GM12892 (cell line): ENCODE measurements around the gene RBM26.

Experiments
- DNase-seq: peaks from one replicate; pipeline ENCODE4 v3.0.0; 2011; ENCODE audit not compliant: insufficient read length
- FAIRE-seq: peaks from 2 replicates; lab custom pipeline; 2011; peaks lifted over from hg19 to GRCh38; lab: Jason Lieb, UNC
- POLR2A ChIP-seq: IDR thresholded peaks from 2 replicates; pipeline ENCODE4 v1.6.1; 2011; ENCODE audit warnings: low read depth, low read length, control low read depth
- POLR2AphosphoS5 ChIP-seq: IDR thresholded peaks from 2 replicates; pipeline ENCODE4 v1.6.1; 2011; ENCODE audit warnings: low read depth, low read length, control low read depth
- TAF1 ChIP-seq: IDR thresholded peaks from 2 replicates; pipeline ENCODE4 v1.6.1; 2011; ENCODE audit warnings: low read depth, mild to moderate bottlenecking, control low read depth, low read length, borderline replicate concordance

Gene RBM26

GRCh38 chr13:79442706-79443105, 36.7 kb upstream of the RBM26 start:
- TF ChIP-seq TAF1: no peak
- no peak for TF ChIP-seq POLR2A
- TF ChIP-seq POLR2AphosphoS5: no peak
- FAIRE-seq (no peak), DNase-seq (no peak)

- no peak for TF ChIP-seq POLR2A
- TF ChIP-seq POLR2AphosphoS5: no peak
- TF ChIP-seq TAF1: no peak
- FAIRE-seq (no peak), DNase-seq (no peak)
Observed at GRCh38 chr13:79442221-79442620, 36.2 kb upstream of the RBM26 start.

- no peak for DNase-seq
- FAIRE-seq: no peak
Observed at GRCh38 chr13:79440958-79441528, 35.0 kb upstream of the RBM26 start.

GRCh38 chr13:79439275-79439674, 33.2 kb upstream of the RBM26 start:
- no peak for FAIRE-seq
- no peak for DNase-seq
- TF ChIP-seq POLR2AphosphoS5 (no peak), POLR2A (no peak), TAF1 (no peak)

More at GRCh38 chr13:79440958-79441528, 35.0 kb upstream of the RBM26 start:
- TF ChIP-seq POLR2AphosphoS5: no peak
- no peak for TF ChIP-seq TAF1
- TF ChIP-seq POLR2A: no peak

GRCh38 chr13:79435561-79435990, 29.5 kb upstream of the RBM26 start:
- FAIRE-seq (no peak), DNase-seq (no peak)
- no peak for TF ChIP-seq POLR2AphosphoS5
- TF ChIP-seq TAF1: no peak
- no peak for TF ChIP-seq POLR2A

GRCh38 chr13:79434556-79434955, 28.5 kb upstream of the RBM26 start:
- FAIRE-seq (no peak), DNase-seq (no peak)
- TF ChIP-seq TAF1 (no peak), POLR2A (no peak), POLR2AphosphoS5 (no peak)

GRCh38 chr13:79432992-79433391, 26.9 kb upstream of the RBM26 start:
- no peak for TF ChIP-seq TAF1
- no peak for TF ChIP-seq POLR2A
- no peak for TF ChIP-seq POLR2AphosphoS5
- FAIRE-seq: no peak
- no peak for DNase-seq

GRCh38 chr13:79432086-79432485, 26.0 kb upstream of the RBM26 start:
- TF ChIP-seq POLR2AphosphoS5 (no peak), POLR2A (no peak), TAF1 (no peak)
- DNase-seq (no peak), FAIRE-seq (no peak)

- DNase-seq: no peak
- TF ChIP-seq POLR2AphosphoS5: no peak
- no peak for TF ChIP-seq TAF1
- no peak for TF ChIP-seq POLR2A
- no peak for FAIRE-seq
Observed at GRCh38 chr13:79429309-79429708, 23.3 kb upstream of the RBM26 start.

GRCh38 chr13:79427883-79428282, 21.8 kb upstream of the RBM26 start:
- TF ChIP-seq POLR2AphosphoS5 (no peak), TAF1 (no peak), POLR2A (no peak)
- DNase-seq: no peak
- FAIRE-seq: no peak

GRCh38 chr13:79427265-79427664, 21.2 kb upstream of the RBM26 start:
- DNase-seq: no peak
- peak; percentile 38 for FAIRE-seq
- TF ChIP-seq POLR2A (no peak), TAF1 (no peak), POLR2AphosphoS5 (no peak)

- no peak for TF ChIP-seq TAF1
- TF ChIP-seq POLR2A: no peak
- TF ChIP-seq POLR2AphosphoS5: no peak
- DNase-seq (no peak), FAIRE-seq (peak; percentile 27)
Observed at GRCh38 chr13:79423801-79424642, 18.0 kb upstream of the RBM26 start.
